ENCODE results near the gene PPFIA1.

Gene PPFIA1

DNA sequence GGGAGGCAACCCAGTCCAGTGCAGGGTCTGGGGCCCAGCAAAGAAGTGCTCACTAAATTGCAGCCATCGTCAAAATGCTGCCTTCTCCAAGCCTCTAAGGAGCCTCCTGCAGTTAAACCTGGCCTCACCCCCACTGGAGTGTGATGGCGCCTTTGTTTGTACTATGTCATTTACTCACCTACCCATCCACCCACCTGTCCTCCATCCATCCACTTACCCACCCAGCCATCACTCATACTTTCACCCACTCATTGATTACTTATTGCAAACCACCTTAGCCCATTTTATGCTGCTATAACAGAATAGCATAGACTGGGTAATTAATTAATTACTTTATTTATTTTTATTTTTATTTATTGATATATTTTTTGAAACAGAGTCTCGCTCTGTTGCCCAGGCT, 28.8 kb upstream of the PPFIA1 start:
- Histone ChIP-seq H3K23ac (ENCODE audit: low read length) (no peak overlapping the region), H4K8ac (ENCODE audit: low read depth, low read length) (no peak overlapping the region), H3K14ac (ENCODE audit: low read length) (no peak overlapping the region), H3K4ac (ENCODE audit: low read depth, low read length) (no peak overlapping the region), H2BK5ac (ENCODE audit: low read depth, low read length, poor library complexity) (no peak overlapping the region), H2BK120ac (ENCODE audit: insufficient read depth, low read length, poor library complexity) (no peak overlapping the region), H3K4me3 (ENCODE audit: low read depth, low read length) (no peak overlapping the region), H3K9me3 (ENCODE audit: insufficient read depth, low read depth, low read length) (no peaks in the 10 kb centered on the region), H2AK5ac (ENCODE audit: low read length) (no peak overlapping the region), H3K79me1 (ENCODE audit: low read length) (peaks cover 3% of the 10 kb centered on the region), H3K4me1 (ENCODE audit: control insufficient read depth in 1 of 2, insufficient read depth in 2 of 2, low read length in 2 of 2) (peaks cover 6 to 16% of the 10 kb centered on the region in 2 experiments), H3K4me2 (ENCODE audit: low read length) (no peak overlapping the region), H3K27me3 (ENCODE audit: insufficient read depth, low read length) (no peaks in the 10 kb centered on the region), H3K36me3 (ENCODE audit: control insufficient read depth in 1 of 2, insufficient read depth in 2 of 2, low read length in 2 of 2) (no peaks in the 10 kb centered on the region), H2AFZ (ENCODE audit: insufficient read depth, low read length, poor library complexity) (no peak overlapping the region), H4K12ac (ENCODE audit: low read depth, low read length) (no peak overlapping the region), H3K79me2 (ENCODE audit: control insufficient read depth, insufficient read depth, low read length, poor library complexity) (no peaks in the 10 kb centered on the region), H2BK12ac (ENCODE audit: low read length) (no peak overlapping the region), H4K91ac (ENCODE audit: low read depth, low read length) (no peak overlapping the region), H3K18ac (ENCODE audit: low read length) (no peak overlapping the region), H3K9ac (ENCODE audit: low read length) (no peak overlapping the region), H3K27ac (ENCODE audit: low read depth, low read length) (no peak overlapping the region)
- no CpG with 5 or more reads among the region's 3 CpGs for WGBS (ENCODE audit: extremely low coverage, insufficient coverage, insufficient read length)
- no peak for DNase-seq

DNA sequence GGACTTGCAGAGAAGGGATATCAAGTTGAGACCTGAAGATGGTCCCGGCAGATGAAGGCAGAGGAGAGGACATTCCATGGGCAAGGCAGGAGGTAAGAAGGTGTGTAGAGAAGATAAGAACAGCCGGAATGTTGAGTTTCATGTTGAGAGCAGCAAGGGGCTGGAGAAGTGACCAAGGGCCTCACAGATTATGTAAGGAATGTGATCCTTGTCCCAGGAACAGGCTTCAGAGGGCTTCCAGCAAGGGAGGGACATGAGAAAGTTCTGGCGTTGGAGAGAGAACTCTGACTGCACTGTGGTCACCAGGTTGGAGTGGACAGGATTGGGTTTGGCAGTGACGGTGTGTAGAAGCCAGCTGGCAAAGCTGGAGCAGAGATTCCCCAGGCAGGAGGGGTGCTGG, 27.6 kb upstream of the PPFIA1 start:
- Histone ChIP-seq H3K27me3 (ENCODE audit: insufficient read depth, low read length) (no peaks in the 10 kb centered on the region), H3K4me1 (ENCODE audit: control insufficient read depth in 1 of 2, insufficient read depth in 2 of 2, low read length in 2 of 2) (peaks cover 12 to 20% of the 10 kb centered on the region in 2 experiments), H3K36me3 (ENCODE audit: control insufficient read depth in 1 of 2, insufficient read depth in 2 of 2, low read length in 2 of 2) (no peaks in the 10 kb centered on the region), H3K14ac (ENCODE audit: low read length) (no peak overlapping the region), H3K9ac (ENCODE audit: low read length) (no peak overlapping the region), H3K18ac (ENCODE audit: low read length) (no peak overlapping the region), H3K79me2 (ENCODE audit: control insufficient read depth, insufficient read depth, low read length, poor library complexity) (no peaks in the 10 kb centered on the region), H2AK5ac (ENCODE audit: low read length) (no peak overlapping the region), H2BK120ac (ENCODE audit: insufficient read depth, low read length, poor library complexity) (no peak overlapping the region), H2AFZ (ENCODE audit: insufficient read depth, low read length, poor library complexity) (no peak overlapping the region), H3K9me3 (ENCODE audit: insufficient read depth, low read depth, low read length) (no peaks in the 10 kb centered on the region), H3K27ac (ENCODE audit: low read depth, low read length) (peak overlapping the region; percentile 59), H3K4me2 (ENCODE audit: low read length) (no peak overlapping the region), H4K12ac (ENCODE audit: low read depth, low read length) (no peak overlapping the region), H2BK5ac (ENCODE audit: low read depth, low read length, poor library complexity) (peak overlapping the region; percentile 59), H3K4me3 (ENCODE audit: low read depth, low read length) (no peak overlapping the region), H2BK12ac (ENCODE audit: low read length) (no peak overlapping the region), H4K91ac (ENCODE audit: low read depth, low read length) (no peak overlapping the region), H3K4ac (ENCODE audit: low read depth, low read length) (no peak overlapping the region), H4K8ac (ENCODE audit: low read depth, low read length) (no peak overlapping the region), H3K23ac (ENCODE audit: low read length) (no peak overlapping the region), H3K79me1 (ENCODE audit: low read length) (peaks cover 3% of the 10 kb centered on the region)
- DNase-seq = peak; percentile 70 to 93
- no CpG with 5 or more reads among the region's 4 CpGs for WGBS (ENCODE audit: extremely low coverage, insufficient coverage, insufficient read length)

DNA sequence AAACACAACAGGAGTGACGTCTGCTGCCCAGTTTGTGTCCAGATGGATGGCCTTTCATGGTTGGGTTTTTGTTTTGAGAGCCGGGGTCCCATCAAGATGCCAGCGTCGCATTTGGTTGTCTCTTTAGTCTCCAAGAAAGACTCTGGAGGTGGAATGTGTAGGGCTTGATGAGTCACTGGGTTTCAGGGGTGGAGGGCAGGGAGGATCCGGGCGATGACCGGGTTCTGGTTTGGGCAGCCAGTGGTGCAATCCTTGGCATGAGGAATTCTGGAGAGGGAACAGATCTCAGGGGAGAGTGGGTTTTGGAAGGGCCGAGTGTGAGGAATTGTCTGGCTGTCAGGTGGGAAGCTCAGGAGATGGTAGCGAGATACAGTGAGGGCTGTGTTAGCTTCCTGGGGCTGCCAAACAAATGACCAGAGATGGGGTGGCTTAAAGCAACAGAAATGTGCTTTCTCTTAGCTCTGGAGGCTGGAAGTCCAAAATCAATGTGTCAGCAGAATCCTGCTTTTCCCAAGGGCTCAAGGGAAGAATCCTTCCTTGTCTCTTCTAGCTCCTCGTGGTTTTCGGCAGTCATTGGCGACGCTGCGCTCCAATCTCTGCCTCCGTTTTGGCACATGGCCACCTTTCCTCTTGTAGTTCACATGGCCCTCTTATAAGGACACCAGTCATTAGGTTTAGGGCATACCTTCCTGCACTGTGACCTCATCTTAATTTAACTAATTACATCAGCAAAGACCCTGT, 26.4 kb upstream of the PPFIA1 start:
- Histone ChIP-seq H3K79me2 (ENCODE audit: control insufficient read depth, insufficient read depth, low read length, poor library complexity) (no peaks in the 10 kb centered on the region), H3K79me1 (ENCODE audit: low read length) (peaks cover 3% of the 10 kb centered on the region), H2BK5ac (ENCODE audit: low read depth, low read length, poor library complexity) (peak overlapping the region; percentile 57), H2AFZ (ENCODE audit: insufficient read depth, low read length, poor library complexity) (peak overlapping the region; percentile 35), H3K27me3 (ENCODE audit: insufficient read depth, low read length) (no peaks in the 10 kb centered on the region), H3K9me3 (ENCODE audit: insufficient read depth, low read depth, low read length) (no peaks in the 10 kb centered on the region), H3K4me3 (ENCODE audit: low read depth, low read length) (no peak overlapping the region), H3K14ac (ENCODE audit: low read length) (no peak overlapping the region), H3K9ac (ENCODE audit: low read length) (no peak overlapping the region), H2BK120ac (ENCODE audit: insufficient read depth, low read length, poor library complexity) (no peak overlapping the region), H2BK12ac (ENCODE audit: low read length) (peak overlapping the region; percentile 0), H3K4me2 (ENCODE audit: low read length) (no peak overlapping the region), H3K27ac (ENCODE audit: low read depth, low read length) (peak overlapping the region; percentile 22), H3K23ac (ENCODE audit: low read length) (no peak overlapping the region), H3K4ac (ENCODE audit: low read depth, low read length) (no peak overlapping the region), H4K8ac (ENCODE audit: low read depth, low read length) (peak overlapping the region; percentile 71), H3K4me1 (ENCODE audit: control insufficient read depth in 1 of 2, insufficient read depth in 2 of 2, low read length in 2 of 2) (peaks cover 12 to 20% of the 10 kb centered on the region in 2 experiments), H3K36me3 (ENCODE audit: control insufficient read depth in 1 of 2, insufficient read depth in 2 of 2, low read length in 2 of 2) (no peaks in the 10 kb centered on the region), H4K91ac (ENCODE audit: low read depth, low read length) (peak overlapping the region; percentile 72), H2AK5ac (ENCODE audit: low read length) (peak overlapping the region; percentile 47), H3K18ac (ENCODE audit: low read length) (no peak overlapping the region), H4K12ac (ENCODE audit: low read depth, low read length) (no peak overlapping the region)
- no CpG with 5 or more reads among the region's 15 CpGs for WGBS (ENCODE audit: extremely low coverage, insufficient coverage, insufficient read length)
- peak; percentile 61 to 83 for DNase-seq

DNA sequence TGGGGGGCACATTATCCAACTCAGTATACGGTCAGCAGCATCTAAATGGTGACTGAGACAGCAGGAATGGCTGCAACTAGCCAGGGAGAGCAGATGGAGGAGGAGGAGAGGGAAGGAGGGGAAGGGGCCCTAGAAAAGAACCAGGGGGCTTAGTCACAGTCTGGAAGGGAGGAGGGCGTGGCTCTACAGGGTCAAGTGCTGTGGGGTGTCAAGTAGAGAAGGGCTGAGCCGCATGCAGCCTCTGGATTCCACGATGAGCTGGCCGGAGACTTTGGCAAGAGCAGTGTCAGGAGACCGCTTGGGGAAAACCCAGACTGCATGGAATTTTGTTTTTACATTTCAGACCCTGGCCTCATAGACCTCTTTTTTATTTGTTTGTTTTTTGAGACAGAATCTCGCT, 25.8 kb upstream of the PPFIA1 start:
- Histone ChIP-seq H2BK120ac (ENCODE audit: insufficient read depth, low read length, poor library complexity) (no peak overlapping the region), H2AK5ac (ENCODE audit: low read length) (no peak overlapping the region)

More for the DNA sequence above, 25.8 kb upstream of the PPFIA1 start:
- Histone ChIP-seq H3K9ac (ENCODE audit: low read length) (no peak overlapping the region), H3K18ac (ENCODE audit: low read length) (no peak overlapping the region), H4K91ac (ENCODE audit: low read depth, low read length) (peak overlapping the region; percentile 72), H3K14ac (ENCODE audit: low read length) (no peak overlapping the region), H3K4ac (ENCODE audit: low read depth, low read length) (no peak overlapping the region), H3K27me3 (ENCODE audit: insufficient read depth, low read length) (no peaks in the 10 kb centered on the region), H3K4me2 (ENCODE audit: low read length) (no peak overlapping the region), H4K8ac (ENCODE audit: low read depth, low read length) (peak overlapping the region; percentile 4), H3K79me1 (ENCODE audit: low read length) (peaks cover 3% of the 10 kb centered on the region), H3K4me1 (ENCODE audit: control insufficient read depth in 1 of 2, insufficient read depth in 2 of 2, low read length in 2 of 2) (peaks cover 12 to 20% of the 10 kb centered on the region in 2 experiments), H2AFZ (ENCODE audit: insufficient read depth, low read length, poor library complexity) (no peak overlapping the region), H3K79me2 (ENCODE audit: control insufficient read depth, insufficient read depth, low read length, poor library complexity) (no peaks in the 10 kb centered on the region), H3K4me3 (ENCODE audit: low read depth, low read length) (no peak overlapping the region), H3K27ac (ENCODE audit: low read depth, low read length) (no peak overlapping the region), H3K9me3 (ENCODE audit: insufficient read depth, low read depth, low read length) (no peaks in the 10 kb centered on the region), H3K23ac (ENCODE audit: low read length) (no peak overlapping the region), H4K12ac (ENCODE audit: low read depth, low read length) (no peak overlapping the region), H2BK5ac (ENCODE audit: low read depth, low read length, poor library complexity) (peak overlapping the region; percentile 2), H2BK12ac (ENCODE audit: low read length) (no peak overlapping the region), H3K36me3 (ENCODE audit: control insufficient read depth in 1 of 2, insufficient read depth in 2 of 2, low read length in 2 of 2) (no peaks in the 10 kb centered on the region)
- no CpG with 5 or more reads among the region's 7 CpGs for WGBS (ENCODE audit: extremely low coverage, insufficient coverage, insufficient read length)
- peak; percentile 76 to 80 for DNase-seq

Data from trophoblast cell (in vitro differentiated cells and primary cell).